NK-92 (cell line): ENCODE data around the gene SPON1.
"Not testable (repeated sequence)": the region's sequence is repeated elsewhere in the genome, so short reads cannot be mapped to it uniquely, and the experiment has no call there.

ENCODE experiments used
- DNase-seq: peaks from one replicate; lab custom pipeline; 2025; ENCODE audit not compliant: unreplicated experiment; lab: John Stamatoyannopoulos, UW

SPON1 gene

GRCh38 chr11:14262271-14262846, 299.8 kb downstream of the SPON1 start:
- DNase-seq: no peak

- no peak for DNase-seq
Measured at GRCh38 chr11:14264966-14265365, 302.4 kb downstream of the SPON1 start.

GRCh38 chr11:14266622-14267021, 304.1 kb downstream of the SPON1 start:
- no peak for DNase-seq

- no peak for DNase-seq
Measured at GRCh38 chr11:14267861-14268635, 305.5 kb downstream of the SPON1 start.

GRCh38 chr11:14269692-14270573, 307.4 kb downstream of the SPON1 start:
- DNase-seq: no peak

- no peak for DNase-seq
Measured at GRCh38 chr11:14270690-14271542, 308.4 kb downstream of the SPON1 start.

GRCh38 chr11:14273895-14274294, 311.4 kb downstream of the SPON1 start:
- DNase-seq: no peak

GRCh38 chr11:14275076-14275475, 312.6 kb downstream of the SPON1 start:
- DNase-seq: no peak

- not testable (repeated sequence) for DNase-seq
Measured at GRCh38 chr11:14278869-14279268, 316.3 kb downstream of the SPON1 start.

GRCh38 chr11:14288189-14288935, 325.8 kb downstream of the SPON1 start:
- no peak for DNase-seq

GRCh38 chr11:14290422-14290821, 327.9 kb downstream of the SPON1 start:
- DNase-seq: no peak

GRCh38 chr11:14299921-14300320, 337.4 kb downstream of the SPON1 start:
- DNase-seq: no peak

GRCh38 chr11:14300661-14301304, 338.3 kb downstream of the SPON1 start:
- no peak for DNase-seq

- no peak for DNase-seq
Measured at GRCh38 chr11:14304601-14305000, 342.1 kb downstream of the SPON1 start.

- no peak for DNase-seq
Measured at GRCh38 chr11:14305649-14306048, 343.1 kb downstream of the SPON1 start.

GRCh38 chr11:14306481-14306880, 344.0 kb downstream of the SPON1 start:
- no peak for DNase-seq

GRCh38 chr11:14308114-14308896, 345.8 kb downstream of the SPON1 start:
- DNase-seq: no peak

GRCh38 chr11:14308897-14309387, 346.4 kb downstream of the SPON1 start:
- no peak for DNase-seq
